IPS DF 4.7 (cell line): ENCODE measurements around the gene RPH3AL.

ENCODE experiments used
- DNase-seq: peaks from one replicate; pipeline ENCODE4 v3.0.0-alpha.2; 2013; ENCODE audit warnings: low spot score; ENCODE audit errors: extremely low read depth

The RPH3AL gene

GRCh38 chr17:353838-354234 is 1.2 kb upstream of the RPH3AL start:
- DNase-seq, result no peak

- DNase-seq, result no peak
Observed at GRCh38 chr17:353213-353837, 718 bp upstream of the RPH3AL start.

GRCh38 chr17:351875-352420 is 659 bp downstream of the RPH3AL start:
- no peak for DNase-seq

GRCh38 chr17:351449-351738 is 1.2 kb downstream of the RPH3AL start:
- DNase-seq, result no peak

- DNase-seq, result no peak
Observed at GRCh38 chr17:350706-351448, 1.7 kb downstream of the RPH3AL start.

- DNase-seq, result no peak
Observed at GRCh38 chr17:349666-350065, 2.9 kb downstream of the RPH3AL start.

GRCh38 chr17:348692-349425 is 3.7 kb downstream of the RPH3AL start:
- DNase-seq, result no peak

- DNase-seq, result no peak
Observed at GRCh38 chr17:348012-348411, 4.6 kb downstream of the RPH3AL start.

GRCh38 chr17:347309-347899 is 5.2 kb downstream of the RPH3AL start:
- DNase-seq, result no peak

GRCh38 chr17:345992-346785 is 6.4 kb downstream of the RPH3AL start:
- no peak for DNase-seq

- DNase-seq, result no peak
Observed at GRCh38 chr17:345261-345660, 7.3 kb downstream of the RPH3AL start.

GRCh38 chr17:343875-344752 is 8.5 kb downstream of the RPH3AL start:
- no peak for DNase-seq

GRCh38 chr17:343211-343610 is 9.4 kb downstream of the RPH3AL start:
- no peak for DNase-seq

- DNase-seq, result no peak
Observed at GRCh38 chr17:340074-340473, 12.5 kb downstream of the RPH3AL start.

- DNase-seq, result no peak
Observed at GRCh38 chr17:339193-340061, 13.2 kb downstream of the RPH3AL start.

- no peak for DNase-seq
Observed at GRCh38 chr17:338442-339192, 14.0 kb downstream of the RPH3AL start.

- no peak for DNase-seq
Observed at GRCh38 chr17:337866-338265, 14.7 kb downstream of the RPH3AL start.

GRCh38 chr17:337453-337852 is 15.2 kb downstream of the RPH3AL start:
- DNase-seq, result no peak

- no peak for DNase-seq
Observed at GRCh38 chr17:337022-337420, 15.6 kb downstream of the RPH3AL start.
